Endothelial cell of umbilical vein (primary cell): ENCODE data around the gene MCM5. TPM values are rescaled to one million over a fixed set of nuclear protein-coding genes. Genes with fewer than 3 reads are reported as not detected.

Source experiments
- BruUV-seq: library from RNA; stranded (reverse); fragments of 400-500 nt; replicated peaks from 2 replicates; lab custom pipeline; 2021; lab: Mats Ljungman, UMichigan
- CTCF ChIA-PET: fragments of 300-600, 350-600 bp; sonication (Branson Sonifier 250); formaldehyde crosslinking; loops from one replicate; lab custom pipeline; 2021; ENCODE audit warnings: antibody characterized with exemption, inconsistent platforms; lab: Charles Lee
- POLR2A ChIA-PET: fragments of 300-600, 350-600 bp; sonication (Branson Sonifier 250); formaldehyde crosslinking; loops from one replicate; lab custom pipeline; 2021; ENCODE audit warnings: antibody characterized with exemption, inconsistent platforms; lab: Charles Lee
- DNase-seq: peaks from one replicate; pipeline ENCODE4 v3.0.0-alpha.2; 2011; ENCODE audit warnings: low read depth, low spot score
- FAIRE-seq: peaks from 2 replicates; lab custom pipeline; 2011; peaks lifted over from hg19 to GRCh38; lab: Jason Lieb, UNC
- H2AFZ ChIP-seq: 2 replicates; pipeline ENCODE4 v1.6.0; 2012; ENCODE audit warnings: low read depth, low read length, control low read depth, inconsistent platforms
- H3K27ac ChIP-seq: 2 replicates; pipeline ENCODE4 v1.5.1; 2011; ENCODE audit warnings: low read depth, mild to moderate bottlenecking, control low read depth, low read length, moderate library complexity; ENCODE audit not compliant: insufficient read depth
- H3K27me3 ChIP-seq, 2 experiments: 2 replicates each; pipeline versions ENCODE4 v1.6.0 to v1.6.1; 2011; ENCODE audit warnings: low read length in 2 of 2, mixed read lengths in 1 of 2; ENCODE audit not compliant: control insufficient read depth in 2 of 2, insufficient read depth in 2 of 2
- H3K36me3 ChIP-seq, 2 experiments: 2 replicates in 1 of 2; 3 replicates in 1 of 2; pipeline ENCODE4 v1.5.1; 2011; ENCODE audit warnings: low read length in 2 of 2, mild to moderate bottlenecking in 1 of 2, moderate library complexity in 1 of 2; ENCODE audit not compliant: control insufficient read depth in 2 of 2, insufficient read depth in 2 of 2; ENCODE audit errors: extremely low read depth in 1 of 2
- H3K4me1 ChIP-seq: 3 replicates; pipeline ENCODE4 v1.5.1; 2011; ENCODE audit warnings: mild to moderate bottlenecking, low read length; ENCODE audit not compliant: control insufficient read depth, insufficient read depth; ENCODE audit errors: extremely low read depth
- H3K4me2 ChIP-seq: 2 replicates; pipeline ENCODE4 v1.6.1; 2011; ENCODE audit warnings: low read length, control low read depth, mixed read lengths; ENCODE audit not compliant: insufficient read depth
- H3K4me3 ChIP-seq, 3 experiments: fragments of 200-600 bp in 1 of 3; sonication (generic), shearing (Covaris generic) in 1 of 3; replicated peaks in 1 of 3; 2 replicates each; pipeline ENCODE4 v1.5.1; 2011 to 2016; ENCODE audit warnings: control low read depth in 3 of 3, low read length in 3 of 3, mild to moderate bottlenecking in 2 of 3, inconsistent platforms in 1 of 3, low read depth in 1 of 3, moderate library complexity in 1 of 3; ENCODE audit not compliant: insufficient read depth in 1 of 3
- H3K79me2 ChIP-seq: 2 replicates; pipeline ENCODE4 v1.6.0; 2012; ENCODE audit warnings: low read length, inconsistent platforms; ENCODE audit not compliant: control insufficient read depth, insufficient read depth
- H3K9ac ChIP-seq: replicated peaks from 2 replicates; pipeline ENCODE3; 2011; ENCODE audit warnings: low read length, control low read depth; ENCODE audit not compliant: insufficient read depth; ENCODE audit errors: extremely low read depth
- H3K9me1 ChIP-seq: replicated peaks from 3 replicates; pipeline ENCODE4 v1.6.0; 2011; ENCODE audit warnings: mild to moderate bottlenecking, low read length; ENCODE audit not compliant: control insufficient read depth, insufficient read depth; ENCODE audit errors: extremely low read depth
- H3K9me3 ChIP-seq: replicated peaks from 2 replicates; pipeline ENCODE4 v1.5.1; 2012; ENCODE audit warnings: low read length, inconsistent platforms; ENCODE audit not compliant: control insufficient read depth, insufficient read depth
- H4K20me1 ChIP-seq: replicated peaks from 2 replicates; pipeline ENCODE3; 2011; ENCODE audit warnings: mild to moderate bottlenecking, low read length; ENCODE audit not compliant: control insufficient read depth, insufficient read depth; ENCODE audit errors: extremely low read depth
- EZH2 ChIP-seq: IDR thresholded peaks from 2 replicates; pipeline ENCODE4 v1.6.1; 2012; ENCODE audit warnings: borderline replicate concordance, low read depth, mild to moderate bottlenecking, moderate library complexity, low read length, inconsistent platforms; ENCODE audit not compliant: severe bottlenecking
- FOS ChIP-seq: IDR thresholded peaks from 2 replicates; pipeline ENCODE4 v1.6.1; 2011; ENCODE audit warnings: mild to moderate bottlenecking, low read length, moderate library complexity, borderline replicate concordance; ENCODE audit not compliant: insufficient read depth
- GATA2 ChIP-seq: IDR thresholded peaks from 2 replicates; pipeline ENCODE4 v1.7.0; 2011; ENCODE audit warnings: low read depth, mild to moderate bottlenecking, moderate library complexity, mixed read lengths, low read length; ENCODE audit not compliant: insufficient read length, insufficient read depth
- JUN ChIP-seq: IDR thresholded peaks from 2 replicates; pipeline ENCODE4 v1.6.1; 2011; ENCODE audit warnings: borderline replicate concordance, low read depth; ENCODE audit not compliant: insufficient read length, insufficient read depth
- MAX ChIP-seq: IDR thresholded peaks from 2 replicates; pipeline ENCODE4 v1.6.1; 2011; ENCODE audit not compliant: insufficient read depth, insufficient read length
- MYC ChIP-seq: IDR thresholded peaks from one replicate; pipeline ENCODE4 v1.6.1; 2011; ENCODE audit warnings: mild to moderate bottlenecking, low read depth, low read length
- POLR2A ChIP-seq: IDR thresholded peaks from 2 replicates; pipeline ENCODE4 v1.6.1; 2012; ENCODE audit warnings: low read depth, mild to moderate bottlenecking, control low read depth, low read length
- POLR2AphosphoS5 ChIP-seq: IDR thresholded peaks from 2 replicates; pipeline ENCODE4 v1.6.1; 2012; ENCODE audit warnings: low read depth, mild to moderate bottlenecking, control low read depth, low read length, moderate library complexity; ENCODE audit not compliant: insufficient read depth
- dilution Hi-C: fragments of 300-500 bp; cut with MboI; formaldehyde crosslinking; loops from one replicate; pipeline ENCODE4 v1.15.0; 2019; ENCODE audit warnings: low sequenced_read_pairs; ENCODE audit not compliant: extremely low pct_ligation_motif_present
- intact Hi-C: fragments of 100-400 bp; cut with micrococcal nuclease; formaldehyde crosslinking; loops from one replicate; pipeline ENCODE4 v1.10.0; 2022
- polyA plus RNA-seq, 4 experiments: library from polyadenylated mRNA; depleted of rRNA in 3 of 4; stranded (reverse) in 3 of 4; unstranded in 1 of 4; fragments of >200 nt; gene quantifications; 2 replicates each; pipeline versions ENCODE4 v1.2.1 to v1.2.3, GENCODE V29; 2011 to 2012; ENCODE audit warnings: missing spikeins in 1 of 4
- total RNA-seq: library from RNA; stranded (reverse); gene quantifications from 2 replicates; pipeline ENCODE4 v1.2.3, GENCODE V29; 2021
- TF ChIP-seq, protein P1 (sequence below), 2 donors: IDR thresholded peaks; 1 replicate in 1 of 2; 2 replicates in 1 of 2; pipeline ENCODE4 v1.5.1; 2011; ENCODE audit warnings: low read length in 2 of 2, mild to moderate bottlenecking in 2 of 2, moderate library complexity in 2 of 2, control low read depth in 1 of 2, inconsistent platforms in 1 of 2, low read depth in 1 of 2; ENCODE audit not compliant: insufficient read depth in 1 of 2; ENCODE audit errors: extremely low read depth in 1 of 2

Gene MCM5
- total and polyA plus RNA-seq, 2 donors (not counting 3 experiments of a cell fraction or from before 2014, with no cell fraction given), result 67.8 to 111 TPM

DNA sequence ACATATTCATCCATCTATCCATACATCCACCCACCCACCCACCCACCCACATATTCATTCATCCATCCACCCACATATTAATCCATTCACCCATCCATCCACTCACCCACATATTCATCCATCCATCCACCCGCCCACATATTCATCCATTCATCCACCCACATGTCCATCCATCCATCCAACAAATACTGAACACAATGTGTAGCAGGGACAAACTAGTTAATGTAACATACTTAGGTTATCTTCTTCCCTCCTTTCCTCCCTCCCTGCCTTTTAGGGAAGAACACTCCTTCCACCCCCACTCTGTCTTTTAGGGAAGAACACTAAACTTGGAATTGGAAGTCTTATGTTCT is 39.4 kb downstream of the MCM5 start:
- dilution Hi-C loops (no loop called here), intact Hi-C loops (no loop called here)
- H3K27me3 ChIP-seq, result no peaks in the 10 kb centered on the region
- no peaks in the 10 kb centered on the region for H3K9me3 ChIP-seq
- DNase-seq (no peak), FAIRE-seq (no peak)
- no peaks in the 10 kb centered on the region for H3K4me1 ChIP-seq
- no peaks in the 10 kb centered on the region for H3K36me3 ChIP-seq
- H3K9ac ChIP-seq, result no peak overlapping the region
- ChIA-PET CTCF (no interaction called here), POLR2A (no interaction called here)
- H3K4me3 ChIP-seq, result no peak overlapping the region
- no peaks in the 10 kb centered on the region for H4K20me1 ChIP-seq
- H3K4me2 ChIP-seq, result no peak overlapping the region
- no peaks in the 10 kb centered on the region for H3K9me1 ChIP-seq
- TF ChIP-seq FOS (no peak), GATA2 (no peak), POLR2AphosphoS5 (no peak), MAX (no peak), POLR2A (no peak)
- TF ChIP-seq, protein P1, sequence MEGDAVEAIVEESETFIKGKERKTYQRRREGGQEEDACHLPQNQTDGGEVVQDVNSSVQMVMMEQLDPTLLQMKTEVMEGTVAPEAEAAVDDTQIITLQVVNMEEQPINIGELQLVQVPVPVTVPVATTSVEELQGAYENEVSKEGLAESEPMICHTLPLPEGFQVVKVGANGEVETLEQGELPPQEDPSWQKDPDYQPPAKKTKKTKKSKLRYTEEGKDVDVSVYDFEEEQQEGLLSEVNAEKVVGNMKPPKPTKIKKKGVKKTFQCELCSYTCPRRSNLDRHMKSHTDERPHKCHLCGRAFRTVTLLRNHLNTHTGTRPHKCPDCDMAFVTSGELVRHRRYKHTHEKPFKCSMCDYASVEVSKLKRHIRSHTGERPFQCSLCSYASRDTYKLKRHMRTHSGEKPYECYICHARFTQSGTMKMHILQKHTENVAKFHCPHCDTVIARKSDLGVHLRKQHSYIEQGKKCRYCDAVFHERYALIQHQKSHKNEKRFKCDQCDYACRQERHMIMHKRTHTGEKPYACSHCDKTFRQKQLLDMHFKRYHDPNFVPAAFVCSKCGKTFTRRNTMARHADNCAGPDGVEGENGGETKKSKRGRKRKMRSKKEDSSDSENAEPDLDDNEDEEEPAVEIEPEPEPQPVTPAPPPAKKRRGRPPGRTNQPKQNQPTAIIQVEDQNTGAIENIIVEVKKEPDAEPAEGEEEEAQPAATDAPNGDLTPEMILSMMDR (IDR thresholded peaks at IDR 0.05; ENCODE audit: extremely low read depth in 1 of 2, insufficient read depth in 1 of 2, low read depth in 1 of 2, low read length in 2 of 2), result no peak
- no peak overlapping the region for H2AFZ ChIP-seq
- H3K79me2 ChIP-seq, result no peaks in the 10 kb centered on the region
- no peak overlapping the region for H3K27ac ChIP-seq
- BruUV-seq, result no TSS peak

DNA sequence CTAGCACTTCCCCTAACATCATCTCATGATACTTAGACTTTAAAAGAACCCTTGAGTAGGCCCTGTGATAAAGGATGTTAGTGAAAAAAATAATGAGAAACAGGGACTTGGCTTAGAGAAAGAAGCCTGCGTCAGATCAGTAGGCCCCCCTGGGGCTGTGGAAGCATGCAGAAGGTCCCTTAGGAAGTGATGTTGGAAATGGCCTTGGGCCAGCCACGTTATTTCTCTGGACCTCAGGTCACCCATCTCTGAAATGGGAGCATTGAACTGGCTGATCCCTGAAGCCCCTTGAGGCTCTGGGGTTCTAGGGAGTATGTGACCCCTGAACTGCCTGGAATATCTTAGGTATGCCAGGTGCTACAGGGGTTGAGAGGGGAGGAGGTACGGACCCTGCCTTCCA is 40.2 kb downstream of the MCM5 start:
- Histone ChIP-seq H3K27ac (no peak overlapping the region), H3K79me2 (no peaks in the 10 kb centered on the region), H3K4me3 (no peak overlapping the region), H4K20me1 (no peaks in the 10 kb centered on the region), H3K27me3 (no peaks in the 10 kb centered on the region), H3K4me2 (no peak overlapping the region), H2AFZ (no peak overlapping the region), H3K9me3 (no peaks in the 10 kb centered on the region), H3K9me1 (no peaks in the 10 kb centered on the region), H3K36me3 (no peaks in the 10 kb centered on the region), H3K4me1 (no peaks in the 10 kb centered on the region), H3K9ac (no peak overlapping the region)
- no peak for TF ChIP-seq EZH2
- no peak for TF ChIP-seq GATA2
- no peak for TF ChIP-seq POLR2A
- TF ChIP-seq MYC, result no peak
- TF ChIP-seq JUN, result no peak
- ChIA-PET CTCF (no interaction called here), POLR2A (no interaction called here)
- DNase-seq (no peak), FAIRE-seq (no peak)
- BruUV-seq, result no TSS peak
- intact Hi-C loops, result no loop called here
- dilution Hi-C loops, result no loop called here
